OCI-LY3 (cell line): ENCODE measurements around the gene RMND5B.

Experiments
- H2AFZ ChIP-seq: fragments of 200-600, 300-600 bp; shearing (Covaris generic); 2 replicates; pipeline ENCODE4 v1.6.0; 2014; ENCODE audit warnings: antibody characterized with exemption, low read depth, low read length
- H3K27ac ChIP-seq: fragments of 200-600, 300-600 bp; sonication (generic); 2 replicates; pipeline ENCODE4 v1.5.1; 2014; ENCODE audit warnings: mild to moderate bottlenecking, low read length, moderate library complexity, mixed read lengths
- H3K27me3 ChIP-seq: fragments of 200-600, 300-600 bp; sonication (generic); 2 replicates; pipeline ENCODE4 v1.6.1; 2014; ENCODE audit warnings: low read depth, low read length, mixed read lengths
- H3K36me3 ChIP-seq: fragments of 200-600, 300-600 bp; sonication (generic); replicated peaks from 2 replicates; pipeline ENCODE3; 2014; ENCODE audit warnings: low read depth, low read length, mixed read lengths
- H3K4me1 ChIP-seq: fragments of 300-600, 200-600 bp; sonication (generic); 2 replicates; pipeline ENCODE4 v1.6.1; 2014; ENCODE audit warnings: low read length, mixed read lengths
- H3K4me2 ChIP-seq: fragments of 200-600, 300-600 bp; sonication (generic); 2 replicates; pipeline ENCODE4 v1.6.1; 2014; ENCODE audit warnings: low read length, mixed read lengths
- H3K4me3 ChIP-seq: fragments of 300-600, 200-600 bp; sonication (generic); 2 replicates; pipeline ENCODE4 v1.5.1; 2014; ENCODE audit warnings: antibody characterized with exemption, mild to moderate bottlenecking, low read length, moderate library complexity
- H3K79me2 ChIP-seq: fragments of 300-600, 200-600 bp; shearing (Covaris generic); 2 replicates; pipeline ENCODE4 v1.6.1; 2014; ENCODE audit warnings: mild to moderate bottlenecking, low read length, mixed read lengths
- H3K9ac ChIP-seq: fragments of 300-600, 200-600 bp; shearing (Covaris generic); 2 replicates; pipeline ENCODE4 v1.6.0; 2014; ENCODE audit warnings: mild to moderate bottlenecking, low read length, moderate library complexity
- H3K9me3 ChIP-seq: fragments of 200-600, 300-600 bp; shearing (Covaris generic); 2 replicates; pipeline ENCODE4 v1.6.1; 2014; ENCODE audit warnings: low read length, mixed read lengths; ENCODE audit not compliant: insufficient read depth
- H4K20me1 ChIP-seq: fragments of 200-600, 300-600 bp; sonication (generic); 2 replicates; pipeline ENCODE4 v1.6.1; 2016; ENCODE audit warnings: low read length, mixed read lengths; ENCODE audit not compliant: insufficient read depth
- CTCF ChIP-seq: fragments of 200-600, 300-600 bp; sonication (generic); IDR thresholded peaks from 2 replicates; pipeline ENCODE4 v1.5.1; 2014; ENCODE audit warnings: antibody characterized with exemption, low read length, low read depth
- EZH2phosphoT487 ChIP-seq: fragments of 200-600 bp; shearing (Covaris generic); IDR thresholded peaks from 2 replicates; pipeline ENCODE4 v1.6.1; 2018; ENCODE audit warnings: antibody characterized with exemption, mixed run types, low read depth

RMND5B gene

GRCh38 chr5:178119915-178120606, 10.8 kb upstream of the RMND5B start:
- Histone ChIP-seq H3K9me3 (no peaks in the 10 kb centered on the region), H3K27ac (no peak overlapping the region), H2AFZ (no peak overlapping the region), H3K36me3 (no peaks in the 10 kb centered on the region), H3K4me2 (no peak overlapping the region), H4K20me1 (no peaks in the 10 kb centered on the region), H3K4me3 (no peak overlapping the region), H3K4me1 (peaks cover 39% of the 10 kb centered on the region), H3K79me2 (no peaks in the 10 kb centered on the region), H3K27me3 (peaks cover 10% of the 10 kb centered on the region), H3K9ac (no peak overlapping the region)
- TF ChIP-seq EZH2phosphoT487 (no peak), CTCF (no peak)

GRCh38 chr5:178120607-178121357, 10.0 kb upstream of the RMND5B start:
- no peak overlapping the region for H3K27ac ChIP-seq
- peaks cover 32% of the 10 kb centered on the region for H3K4me1 ChIP-seq
- H2AFZ ChIP-seq: no peak overlapping the region
- H3K27me3 ChIP-seq: peaks cover 2% of the 10 kb centered on the region
- H3K4me3 ChIP-seq: peak overlapping the region; percentile 63
- TF ChIP-seq EZH2phosphoT487 (no peak), CTCF (peak; percentile 69)
- H3K79me2 ChIP-seq: no peaks in the 10 kb centered on the region
- no peak overlapping the region for H3K9ac ChIP-seq
- no peaks in the 10 kb centered on the region for H4K20me1 ChIP-seq
- no peaks in the 10 kb centered on the region for H3K9me3 ChIP-seq
- no peaks in the 10 kb centered on the region for H3K36me3 ChIP-seq
- peak overlapping the region; percentile 74 for H3K4me2 ChIP-seq

GRCh38 chr5:178121391-178122276, 9.2 kb upstream of the RMND5B start:
- H4K20me1 ChIP-seq: no peaks in the 10 kb centered on the region
- peak overlapping the region; percentile 63 for H3K4me3 ChIP-seq
- H3K4me1 ChIP-seq: peaks cover 23% of the 10 kb centered on the region
- H3K4me2 ChIP-seq: peak overlapping the region; percentile 74
- no peaks in the 10 kb centered on the region for H3K36me3 ChIP-seq
- H3K79me2 ChIP-seq: no peaks in the 10 kb centered on the region
- no peak overlapping the region for H2AFZ ChIP-seq
- no peak overlapping the region for H3K27ac ChIP-seq
- no peaks in the 10 kb centered on the region for H3K9me3 ChIP-seq
- H3K27me3 ChIP-seq: no peaks in the 10 kb centered on the region
- TF ChIP-seq CTCF: no peak
- TF ChIP-seq EZH2phosphoT487: no peak
- H3K9ac ChIP-seq: no peak overlapping the region

- Histone ChIP-seq H4K20me1 (no peaks in the 10 kb centered on the region), H3K9me3 (no peaks in the 10 kb centered on the region), H3K27ac (no peak overlapping the region), H3K4me2 (no peak overlapping the region), H3K27me3 (no peaks in the 10 kb centered on the region), H3K36me3 (no peaks in the 10 kb centered on the region), H3K4me3 (no peak overlapping the region), H2AFZ (no peak overlapping the region), H3K79me2 (no peaks in the 10 kb centered on the region), H3K4me1 (peaks cover 16% of the 10 kb centered on the region), H3K9ac (no peak overlapping the region)
- TF ChIP-seq EZH2phosphoT487 (no peak), CTCF (no peak)
These were observed 8.5 kb upstream of the RMND5B start for GRCh38 chr5:178122346-178122745.
